Stimulated activated CD4-positive, alpha-beta T cell treated with anti-CD3 and anti-CD28 coated beads, TNF-alpha, amount 100 ng/mL, for 48 hours (primary cell): ENCODE data around the gene RYR3.

Experiments used
- DNase-seq, 3 donors: peaks; one replicate each; pipeline ENCODE4 v3.0.0-alpha.2; 2020; ENCODE audit warnings: low read depth in 3 of 3

Gene RYR3

DNA sequence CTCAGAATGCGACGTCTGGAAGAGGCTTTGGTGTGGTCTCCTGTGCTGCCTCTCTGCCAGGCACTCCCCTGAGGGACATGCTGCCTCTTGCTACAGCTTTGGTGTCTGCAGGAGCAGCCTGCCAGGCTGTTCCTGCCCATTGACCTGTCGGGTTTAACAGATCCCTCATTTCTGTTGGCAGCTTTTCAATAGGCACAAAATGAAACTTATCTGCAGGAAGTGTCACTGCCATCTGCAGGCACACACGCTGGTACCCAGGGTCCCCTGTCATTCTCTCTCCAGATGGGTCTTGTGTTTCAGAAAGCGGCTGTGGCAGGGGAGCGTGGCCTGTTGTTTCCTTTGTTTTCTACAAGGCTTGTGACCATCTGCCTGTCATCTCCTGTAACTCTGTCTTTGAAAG, 329.2 kb downstream of the RYR3 start:
- DNase-seq, result no peak

DNA sequence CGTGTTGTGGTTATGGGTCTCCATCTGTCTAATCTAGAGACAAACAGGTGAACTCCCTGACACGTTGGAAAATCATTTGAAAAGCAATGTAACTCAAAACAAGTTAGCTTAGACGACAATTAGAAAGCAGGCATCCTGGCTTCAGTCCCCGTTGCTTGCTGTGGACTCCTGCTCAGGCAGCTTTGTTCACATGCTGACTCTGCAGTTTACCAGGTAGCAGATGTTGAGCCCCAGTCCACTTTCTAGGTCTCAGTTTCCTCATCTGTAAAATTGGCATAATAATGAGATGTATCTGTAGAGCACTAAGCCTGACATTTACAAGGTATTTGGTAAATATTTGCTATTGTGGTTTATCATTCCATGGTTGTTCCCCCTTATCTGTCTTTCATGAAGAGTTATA, 330.3 kb downstream of the RYR3 start:
- no peak for DNase-seq

DNA sequence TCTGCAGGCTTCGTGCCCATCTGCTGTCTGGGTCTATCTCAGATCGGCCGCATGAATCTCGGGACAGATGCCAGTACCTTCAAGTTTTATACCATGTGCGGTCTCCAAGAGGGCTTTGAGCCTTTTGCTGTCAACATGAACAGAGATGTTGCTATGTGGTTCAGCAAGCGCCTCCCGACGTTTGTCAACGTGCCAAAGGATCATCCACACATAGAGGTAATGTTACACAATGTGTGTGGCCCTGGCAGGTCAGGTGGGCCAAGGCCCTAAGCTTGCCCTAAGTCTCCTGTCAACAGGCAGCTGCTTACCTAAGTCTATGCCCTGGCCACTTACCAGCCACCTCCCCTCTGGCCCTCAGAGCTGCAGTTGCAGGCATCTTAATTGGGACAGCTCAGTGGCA, 333.5 kb downstream of the RYR3 start:
- no peak for DNase-seq

DNA sequence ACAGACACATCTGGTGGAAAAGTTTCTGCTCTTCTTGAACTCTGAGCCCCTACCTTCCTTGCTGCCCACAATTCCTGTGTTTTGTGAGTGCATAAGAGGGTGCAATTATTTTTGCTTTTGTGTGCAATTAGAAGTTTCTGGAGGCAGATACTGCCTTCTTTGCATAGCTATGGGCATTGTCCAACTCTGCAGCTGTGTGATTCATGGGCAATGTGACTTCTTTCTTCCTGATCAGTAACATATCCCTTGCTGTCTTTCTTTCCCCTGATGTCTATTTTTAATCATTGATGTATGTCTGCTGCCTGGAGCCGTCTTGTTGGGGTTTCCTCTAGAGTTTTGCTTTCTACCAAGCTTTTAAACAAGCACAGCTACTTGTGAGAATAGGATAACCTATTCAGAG, 336.0 kb downstream of the RYR3 start:
- no peak for DNase-seq

DNA sequence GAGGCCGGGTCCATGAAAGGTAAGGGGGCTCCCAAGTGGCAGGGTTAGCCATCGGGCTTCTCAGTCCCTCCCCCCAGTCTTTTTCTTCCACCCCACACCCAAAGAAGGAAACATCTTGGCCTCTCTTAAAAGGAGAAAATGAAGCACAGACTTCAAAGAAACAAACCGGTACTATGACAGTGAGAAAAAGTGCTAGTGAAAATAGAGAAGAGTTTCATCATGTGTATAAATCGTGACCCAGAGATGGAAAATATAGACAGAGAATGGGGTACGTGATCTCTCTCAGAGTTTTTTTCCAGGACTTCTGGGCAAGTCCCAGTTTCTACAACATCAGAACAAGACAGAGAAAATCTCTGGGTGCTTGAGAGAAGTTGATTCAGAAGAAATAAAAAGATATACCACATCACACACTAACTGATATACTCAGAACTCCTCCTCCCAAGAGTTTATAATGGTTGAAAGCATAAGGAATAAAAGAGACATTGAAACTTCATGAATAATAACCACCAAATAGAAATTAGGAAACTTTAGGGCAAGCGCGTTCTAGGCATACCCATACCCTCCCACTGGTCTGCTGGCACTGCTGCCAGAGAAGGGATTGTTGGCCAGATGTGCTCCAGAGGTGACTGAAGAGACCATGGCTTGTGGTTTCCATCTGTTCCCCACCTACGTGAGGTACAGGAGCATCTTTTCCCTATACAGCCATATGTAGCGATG, 338.6 kb downstream of the RYR3 start:
- DNase-seq, result peak in 1 of 3 donors; percentile 2

DNA sequence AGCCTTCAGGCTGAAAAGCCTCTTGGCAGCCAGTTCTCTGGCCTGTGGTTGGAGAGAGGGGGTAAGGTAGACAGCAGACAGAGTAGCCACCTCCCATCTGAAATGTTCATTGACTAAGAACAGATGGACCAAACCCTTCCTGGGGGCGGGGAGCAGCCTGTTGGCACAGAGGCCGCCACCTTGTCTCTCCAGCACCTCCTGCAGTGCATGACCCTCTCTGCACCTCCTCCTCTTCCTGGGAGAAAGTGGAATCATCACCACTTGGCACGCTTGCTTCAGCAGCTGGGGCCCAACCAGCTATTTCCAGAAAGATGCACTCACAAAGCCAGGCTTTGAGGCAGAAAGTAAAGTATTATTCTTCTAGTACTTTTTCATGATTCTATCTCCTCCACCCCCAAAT, 344.1 kb downstream of the RYR3 start:
- DNase-seq, result no peak

DNA sequence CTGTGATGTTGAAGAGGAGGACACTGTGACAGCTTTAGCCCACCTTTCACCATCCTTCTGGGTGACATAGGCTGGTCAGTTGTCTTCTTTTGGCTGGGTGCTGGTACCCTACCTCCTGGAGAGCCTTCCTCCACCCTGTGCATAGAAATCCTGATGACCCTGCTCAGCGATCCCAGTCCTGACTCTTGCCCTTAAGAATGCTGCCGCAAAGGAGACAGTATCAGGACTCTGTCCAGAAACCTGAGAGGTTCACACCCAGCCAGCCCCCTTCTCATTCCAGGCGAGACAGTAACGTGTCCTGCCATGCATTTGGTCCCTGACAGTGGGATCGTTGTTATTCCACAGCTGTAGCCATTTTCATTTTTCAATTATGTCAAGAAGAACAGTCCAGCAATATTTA, 344.7 kb downstream of the RYR3 start:
- no peak for DNase-seq

DNA sequence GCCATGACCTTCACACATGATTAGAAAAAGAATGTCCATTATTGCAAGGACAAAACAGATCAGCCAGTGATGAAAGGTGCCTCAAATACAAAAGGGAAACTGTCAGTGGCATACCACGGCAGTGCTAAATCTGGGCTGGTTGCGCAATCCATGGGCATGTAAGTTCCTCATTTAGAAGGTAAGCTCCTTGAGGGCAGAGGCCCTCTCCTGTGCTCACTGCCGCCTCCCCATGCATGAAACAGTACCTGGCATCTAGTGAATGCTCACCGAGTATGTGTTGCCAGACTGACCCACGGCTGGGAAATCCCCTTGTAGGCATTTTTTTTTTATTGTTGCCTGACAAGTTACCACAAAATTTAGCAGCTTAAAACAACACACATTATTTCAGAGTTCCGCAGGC, 345.4 kb downstream of the RYR3 start:
- no peak for DNase-seq

DNA sequence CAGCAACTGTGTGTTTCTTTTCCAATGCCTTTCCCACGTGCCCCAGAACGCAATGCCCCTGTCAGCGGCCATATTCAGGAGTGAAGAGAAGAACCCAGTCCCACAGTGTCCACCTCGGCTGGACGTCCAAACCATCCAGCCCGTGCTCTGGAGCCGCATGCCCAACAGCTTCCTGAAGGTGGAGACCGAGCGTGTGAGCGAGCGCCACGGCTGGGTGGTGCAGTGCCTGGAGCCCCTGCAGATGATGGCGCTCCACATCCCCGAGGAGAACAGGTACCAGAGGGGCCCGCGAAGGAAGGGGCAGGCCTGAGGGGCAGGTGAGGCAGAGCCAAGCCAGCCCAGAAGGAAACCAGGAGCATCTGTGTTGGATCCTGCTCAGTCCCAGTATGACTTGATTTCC, 349.4 kb downstream of the RYR3 start:
- no peak for DNase-seq

DNA sequence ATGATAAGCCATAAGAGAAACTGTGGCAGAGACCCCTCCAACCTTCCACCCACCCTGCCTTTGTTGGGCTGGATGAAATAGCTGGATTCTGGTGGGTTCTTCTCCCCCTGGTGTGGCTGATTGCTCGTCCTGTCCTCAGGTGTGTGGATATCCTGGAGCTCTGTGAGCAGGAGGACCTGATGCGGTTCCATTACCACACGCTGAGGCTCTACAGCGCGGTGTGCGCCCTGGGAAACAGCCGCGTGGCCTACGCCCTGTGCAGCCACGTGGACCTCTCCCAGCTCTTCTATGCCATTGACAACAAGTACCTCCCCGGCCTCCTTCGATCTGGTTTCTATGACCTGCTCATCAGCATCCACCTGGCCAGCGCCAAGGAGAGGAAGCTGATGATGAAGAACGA, 351.2 kb downstream of the RYR3 start:
- DNase-seq, result no peak

DNA sequence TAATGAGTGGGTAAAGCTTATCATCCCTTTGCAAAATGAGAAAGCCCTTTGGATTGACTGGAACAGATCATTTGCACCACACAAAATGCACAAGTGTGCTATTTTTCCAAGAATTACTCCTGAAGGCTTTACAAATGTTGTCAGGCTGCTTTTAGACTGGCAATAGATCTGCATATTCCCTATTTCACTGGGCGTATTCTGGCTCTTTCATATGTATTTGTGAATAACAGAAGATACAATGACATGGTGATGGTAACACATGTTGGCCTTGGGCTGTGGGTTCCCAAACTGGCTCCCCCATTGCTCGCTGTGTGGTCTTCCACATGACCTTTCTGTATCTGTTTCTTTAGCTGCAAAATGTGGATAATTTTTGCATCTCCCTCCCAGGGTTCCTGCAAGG, 354.2 kb downstream of the RYR3 start:
- DNase-seq, result no peak

DNA sequence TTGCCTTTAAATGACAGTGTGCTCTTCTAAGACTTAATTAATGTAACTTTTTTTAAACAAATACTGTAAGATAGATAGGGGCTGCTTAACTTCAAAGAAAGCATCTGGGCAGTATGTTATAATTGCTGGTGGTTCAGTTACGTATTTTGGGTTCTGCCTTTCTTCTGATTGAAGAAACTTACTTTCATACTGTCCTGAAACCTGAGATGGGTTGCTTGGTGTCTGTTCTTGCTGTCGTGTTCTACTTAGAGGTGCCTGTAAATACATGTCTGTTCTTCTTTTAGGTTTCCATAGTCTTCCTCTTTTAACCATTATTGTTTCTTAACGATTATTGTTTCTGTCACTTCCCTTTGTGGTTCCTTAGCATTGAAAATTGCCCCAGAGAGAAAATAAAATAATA, 359.8 kb downstream of the RYR3 start:
- DNase-seq, result no peak

DNA sequence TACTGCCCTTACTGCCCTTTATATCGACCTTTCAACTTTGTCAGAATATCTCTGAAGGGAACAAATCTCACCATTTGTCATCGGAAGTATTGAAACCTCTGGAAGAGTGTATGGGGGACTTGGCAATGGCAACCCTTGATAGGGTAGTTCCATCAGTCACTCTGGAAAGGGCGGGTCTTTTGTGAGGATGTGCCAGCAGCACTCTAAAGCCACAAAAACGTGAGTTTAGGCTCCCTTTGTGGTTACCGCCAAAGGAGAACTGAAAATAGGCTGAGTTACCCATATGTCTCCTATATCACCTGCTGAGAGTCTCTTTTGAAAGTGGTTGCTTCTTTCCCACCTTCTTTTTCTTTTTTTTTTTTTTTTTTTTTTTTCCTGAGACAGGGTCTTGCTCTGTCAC, 360.7 kb downstream of the RYR3 start:
- DNase-seq, result no peak

DNA sequence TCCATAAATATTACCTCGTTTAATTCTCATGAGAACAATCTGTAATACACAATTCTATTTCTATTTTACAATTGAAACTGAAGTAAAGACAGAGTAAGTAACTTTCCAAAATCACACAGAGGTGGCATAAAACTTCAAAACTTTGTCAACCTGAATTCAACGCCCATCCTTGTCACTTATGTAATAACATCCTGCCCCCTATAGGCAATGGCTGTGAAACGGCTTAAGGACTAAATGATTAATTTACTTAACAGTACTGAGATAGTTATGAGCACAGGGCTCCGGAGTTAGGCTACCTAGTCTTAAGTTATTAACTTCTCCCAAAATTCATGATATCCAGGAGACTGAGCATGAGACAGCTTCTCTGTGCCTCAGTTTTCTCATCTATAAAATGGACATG, 364.5 kb downstream of the RYR3 start:
- no peak for DNase-seq

DNA sequence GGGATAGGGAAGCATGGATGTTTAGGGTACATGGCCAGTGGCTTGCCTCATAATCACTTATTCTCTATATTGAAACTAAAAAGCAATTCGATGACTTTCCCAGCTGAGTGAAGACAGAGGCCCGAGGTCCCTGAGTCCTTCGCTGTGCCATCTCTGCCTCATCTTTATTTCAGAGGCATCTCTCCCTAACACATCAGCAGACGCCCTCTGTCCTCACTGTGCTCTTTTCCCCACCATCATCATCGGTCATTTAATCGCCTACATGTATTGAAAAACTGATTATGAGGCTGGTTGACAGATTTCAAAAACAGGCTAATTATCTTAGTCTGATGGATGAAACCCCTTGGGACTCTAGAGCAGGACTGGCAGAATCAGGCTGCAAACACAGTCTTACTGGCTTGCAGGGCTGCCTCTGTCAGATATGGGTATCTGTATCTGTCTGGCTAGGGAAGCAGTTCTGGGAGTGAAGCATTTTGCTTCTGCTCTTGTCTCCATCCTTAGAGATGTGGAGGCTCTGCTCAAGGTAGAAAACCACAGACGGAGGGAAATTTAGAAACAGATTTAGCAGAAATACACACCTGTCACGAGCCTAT, 366.6 kb downstream of the RYR3 start:
- no peak for DNase-seq

DNA sequence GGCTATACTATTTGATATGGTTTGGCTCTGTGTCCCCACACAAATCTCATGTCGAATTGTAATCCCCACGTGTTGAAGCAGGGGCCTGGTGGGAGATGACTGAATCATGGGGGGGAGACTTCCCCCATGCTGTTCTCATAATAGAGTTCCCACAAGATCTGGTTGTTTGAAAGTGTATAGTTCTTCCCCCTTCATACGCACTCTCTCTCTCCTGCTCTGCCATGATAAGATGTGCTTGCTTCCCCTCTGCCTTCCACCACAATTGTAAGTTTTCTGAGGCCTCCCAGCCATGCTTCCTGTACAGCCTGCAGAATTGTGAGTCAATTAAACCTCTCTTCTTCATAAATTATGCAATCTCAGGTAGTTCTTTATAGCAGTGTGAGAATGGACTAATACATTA, 367.4 kb downstream of the RYR3 start:
- DNase-seq, result no peak

DNA sequence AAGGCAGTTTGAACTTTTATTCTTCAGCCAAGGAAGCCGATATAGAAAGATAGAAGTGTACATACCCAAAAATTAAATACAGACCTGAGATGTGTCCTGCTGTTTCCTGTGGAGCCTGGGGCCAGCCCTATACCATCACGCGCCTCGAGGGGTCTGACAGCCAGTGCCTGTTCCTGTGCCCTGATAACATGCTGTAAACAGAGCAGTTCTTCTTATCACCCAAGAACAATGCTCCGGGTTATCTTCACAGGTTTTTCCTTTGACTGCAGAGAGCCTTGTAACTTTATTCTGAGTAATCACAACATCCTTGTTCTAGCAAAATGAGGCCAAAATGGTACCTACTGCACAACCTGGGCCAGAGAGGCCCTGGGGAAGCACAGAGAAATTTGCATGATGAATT, 367.8 kb downstream of the RYR3 start:
- no peak for DNase-seq

DNA sequence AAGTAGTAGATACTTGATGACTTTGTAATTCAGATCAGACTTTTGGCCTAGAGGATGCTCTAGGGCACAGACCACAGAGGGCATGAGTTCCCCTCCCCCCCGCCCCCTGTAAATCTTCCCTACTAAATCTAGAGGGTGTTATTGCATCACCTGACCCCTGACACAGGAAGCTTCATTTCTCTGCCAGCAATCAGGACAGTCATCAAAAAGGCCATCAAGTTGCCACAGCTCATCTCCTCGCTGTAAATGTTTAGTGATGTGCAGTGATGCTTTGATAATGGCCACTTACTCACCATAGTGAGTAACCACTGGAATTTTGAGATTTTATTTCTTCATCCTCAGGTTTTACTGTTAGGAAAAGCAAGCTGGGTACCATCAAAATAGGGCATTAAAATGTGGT, 368.3 kb downstream of the RYR3 start:
- DNase-seq, result no peak

DNA sequence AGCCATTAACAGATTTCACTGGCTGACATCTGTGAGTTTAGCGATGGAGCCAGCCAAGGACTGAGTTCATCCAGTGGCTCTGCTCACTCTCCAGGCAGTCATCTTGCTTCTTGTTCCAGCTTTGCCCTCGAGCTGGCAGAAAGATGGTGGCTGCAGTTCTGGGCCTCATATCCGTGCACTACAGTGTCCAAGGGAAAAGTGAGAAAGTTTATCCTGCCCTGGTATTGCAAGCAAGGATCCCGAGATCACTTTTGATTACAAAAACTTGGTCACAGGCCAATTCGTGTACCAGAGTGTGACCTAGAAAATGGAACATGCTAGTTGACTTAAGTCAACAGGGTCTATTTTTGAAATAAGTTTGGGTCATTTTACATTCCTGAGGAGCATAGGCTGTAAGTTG, 369.6 kb downstream of the RYR3 start:
- no peak for DNase-seq

DNA sequence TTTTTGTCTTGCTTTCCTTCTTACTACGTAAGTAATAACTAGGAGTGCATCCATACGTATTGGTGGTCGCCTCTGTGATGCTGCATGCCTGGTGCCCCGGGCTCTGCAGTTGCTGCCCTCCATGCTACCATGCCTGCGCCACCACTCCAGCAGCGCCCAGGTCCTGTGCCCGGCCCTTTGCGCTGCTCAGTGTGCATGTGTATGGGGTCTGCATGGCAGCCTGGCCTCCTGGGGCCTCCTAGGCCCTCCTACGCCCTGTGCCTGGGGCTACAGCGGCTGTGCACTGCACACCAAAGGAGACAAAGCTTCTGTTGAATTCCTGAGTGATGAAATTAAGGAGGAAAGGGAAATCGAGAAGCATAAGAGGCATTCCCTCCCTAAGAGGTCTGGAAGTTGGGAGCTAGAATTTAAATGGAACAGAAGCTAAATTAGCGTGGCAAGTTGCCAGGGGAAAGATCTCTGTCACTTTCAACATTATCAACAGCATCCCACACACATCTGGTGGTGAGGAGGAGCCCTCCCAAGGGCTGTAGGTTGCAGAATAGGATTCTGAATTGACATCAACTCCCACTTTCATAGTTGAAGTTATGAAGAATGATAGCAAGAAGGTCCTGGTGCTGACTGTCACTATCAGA, 382.5 kb downstream of the RYR3 start:
- DNase-seq, result no peak

DNA sequence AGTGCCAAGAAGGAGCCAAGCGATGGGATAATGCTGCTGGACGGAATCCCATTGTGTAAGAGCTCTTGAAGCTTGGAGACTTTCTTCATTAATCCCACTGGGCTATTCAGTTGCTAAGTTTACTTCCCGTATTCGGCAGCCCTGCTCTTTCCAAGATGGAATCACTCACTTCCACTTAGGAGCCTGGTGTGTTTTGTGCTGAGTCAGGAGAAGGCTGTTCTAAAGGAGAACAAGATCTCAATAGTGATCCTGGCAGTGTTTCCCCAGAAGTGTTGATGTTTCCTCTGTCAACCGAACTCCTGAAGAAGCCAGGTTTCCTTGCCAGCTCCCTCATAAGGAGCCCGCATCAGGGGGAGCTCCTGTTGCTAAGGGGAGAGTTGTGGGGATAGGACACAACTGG, 387.4 kb downstream of the RYR3 start:
- no peak for DNase-seq

DNA sequence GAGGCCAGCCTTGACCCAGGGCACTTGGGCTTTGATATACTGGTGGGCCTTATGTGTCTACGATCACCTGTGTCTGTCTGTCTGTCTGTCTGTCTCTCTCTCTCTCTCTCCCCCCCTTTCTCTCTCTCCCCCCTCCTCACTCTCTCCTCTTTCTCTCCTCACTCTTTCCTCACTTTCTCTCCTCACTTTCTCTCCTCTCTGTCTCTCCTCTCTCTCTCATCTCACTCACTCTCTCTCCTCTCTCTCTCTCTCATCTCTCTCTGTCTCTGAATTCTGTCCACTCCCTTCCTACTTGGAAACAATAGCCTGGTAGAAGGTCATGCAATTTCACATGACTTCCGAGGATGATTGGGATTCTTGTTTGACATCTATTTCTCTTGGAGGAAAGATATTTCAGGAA, 388.4 kb downstream of the RYR3 start:
- DNase-seq, result no peak

DNA sequence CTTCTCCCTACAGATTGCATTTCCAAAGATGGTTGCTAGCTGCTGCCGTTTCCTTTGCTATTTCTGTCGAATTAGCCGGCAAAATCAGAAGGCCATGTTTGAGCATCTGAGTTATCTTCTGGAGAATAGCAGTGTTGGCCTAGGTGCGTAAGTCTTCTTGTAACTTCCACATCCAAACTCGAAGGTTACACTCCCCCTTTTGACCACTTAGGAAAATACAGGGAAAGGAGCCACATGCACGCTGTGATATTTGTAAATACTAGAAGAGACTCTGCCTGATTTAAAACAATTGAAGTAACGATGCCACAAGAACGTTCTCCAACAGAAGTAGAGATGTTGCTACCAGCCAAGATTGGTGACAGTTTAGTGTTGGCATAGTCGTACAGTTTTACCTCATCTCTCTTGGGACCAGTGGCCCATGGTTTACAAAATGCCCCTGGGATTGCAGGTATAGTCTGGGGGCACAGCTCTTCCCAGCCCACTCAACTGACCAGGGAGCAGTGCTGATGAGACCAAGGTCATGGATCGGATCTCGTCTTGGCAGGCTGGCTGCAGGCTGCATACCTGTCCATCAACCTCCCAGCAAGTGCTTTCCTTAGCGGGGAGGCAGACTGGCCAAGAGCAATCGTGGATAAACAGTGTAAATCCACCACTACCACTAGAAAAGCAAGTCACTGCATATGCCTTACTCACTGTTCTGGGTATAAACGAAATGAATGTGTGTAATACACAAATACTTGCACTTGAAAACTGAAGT, 389.1 kb downstream of the RYR3 start:
- DNase-seq, result no peak
